Measurements from ENCODE around the gene RRAS.

DNA sequence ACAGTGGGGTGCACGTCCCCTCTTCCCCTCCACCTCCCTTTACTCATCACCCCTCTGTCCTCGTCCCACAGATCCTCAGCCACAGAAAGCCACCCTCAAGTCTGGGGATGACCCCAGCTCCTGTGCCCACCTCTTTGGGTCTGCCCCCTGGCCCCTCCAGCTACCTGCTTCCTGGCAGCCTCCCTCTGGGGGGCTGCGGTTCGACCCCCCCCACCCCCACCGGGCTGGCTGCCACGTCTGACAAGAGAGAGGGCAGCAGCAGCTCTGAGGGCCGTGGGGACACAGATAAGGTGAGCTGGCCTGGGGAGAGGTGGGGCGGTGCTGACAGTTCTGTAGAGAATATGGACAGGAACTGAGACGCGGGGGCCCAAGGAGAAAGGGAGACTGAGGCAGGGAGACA, 14.6 kb upstream of the RRAS start:
- TF ChIP-seq POLR2A (IDR thresholded peaks at IDR 0.05; ENCODE audit: low read length) (no peak), GATA1 (IDR thresholded peaks at IDR 0.05; ENCODE audit: low read depth, low read length) (no peak)
